Smooth muscle cell (in vitro differentiated cells): ENCODE measurements around the gene ZPR1. TPM values are rescaled to one million over a fixed set of nuclear protein-coding genes. Genes with fewer than 3 reads are reported as not detected.
"Not testable (repeated sequence)": the region's sequence is repeated elsewhere in the genome, so short reads cannot be mapped to it uniquely, and the experiment has no call there.

ENCODE experiments used
- DNase-seq: peaks from one replicate; lab custom pipeline; 2025; ENCODE audit not compliant: unreplicated experiment; lab: John Stamatoyannopoulos, UW
- H2AFZ ChIP-seq: fragments of 200-600 bp; sonication (generic); 2 replicates; pipeline ENCODE4 v1.6.0; 2016; ENCODE audit warnings: antibody characterized with exemption, low read depth, mild to moderate bottlenecking
- H3F3A ChIP-seq: fragments of 200-600 bp; sonication (generic); 2 replicates; pipeline ENCODE4 v1.6.0; 2017; ENCODE audit warnings: antibody characterized with exemption, low read depth
- H3K27ac ChIP-seq: fragments of 200-600 bp; sonication (generic); 2 replicates; pipeline ENCODE4 v1.5.1; 2016; ENCODE audit warnings: low read depth, mild to moderate bottlenecking
- H3K27me3 ChIP-seq: fragments of 200-600 bp; sonication (generic); 2 replicates; pipeline ENCODE4 v1.6.1; 2016; ENCODE audit warnings: low read depth, mild to moderate bottlenecking
- H3K36me3 ChIP-seq: fragments of 200-600 bp; sonication (generic); 2 replicates; pipeline ENCODE4 v1.5.1; 2016; ENCODE audit warnings: low read depth
- H3K4me1 ChIP-seq: fragments of 200-600 bp; sonication (generic); 2 replicates; pipeline ENCODE4 v1.5.1; 2016; ENCODE audit warnings: low read depth
- H3K4me2 ChIP-seq: fragments of 200-600 bp; sonication (generic); 2 replicates; pipeline ENCODE4 v1.6.0; 2016; ENCODE audit warnings: mild to moderate bottlenecking
- H3K4me3 ChIP-seq: fragments of 200-600 bp; sonication (generic); 2 replicates; pipeline ENCODE4 v1.5.1; 2016; ENCODE audit warnings: mild to moderate bottlenecking
- H3K79me2 ChIP-seq: fragments of 200-600 bp; sonication (generic); 2 replicates; pipeline ENCODE4 v1.6.0; 2016; ENCODE audit warnings: low read depth, mild to moderate bottlenecking
- H3K9ac ChIP-seq: fragments of 200-600 bp; sonication (generic); 2 replicates; pipeline ENCODE4 v1.6.0; 2016; ENCODE audit warnings: low read depth
- H3K9me3 ChIP-seq: fragments of 200-600 bp; sonication (generic); replicated peaks from 2 replicates; pipeline ENCODE4 v1.5.1; 2016; ENCODE audit warnings: low read depth
- H4K20me1 ChIP-seq: fragments of 200-600 bp; sonication (generic); 2 replicates; pipeline ENCODE4 v1.6.0; 2016; ENCODE audit warnings: low read depth
- WGBS: methylation state at CpG from one replicate; pipeline ENCODE4 v1.1.7; 2016; ENCODE audit warnings: low lambda C conversion rate; 5-methylcytosine and 5-hydroxymethylcytosine counted together
- polyA plus RNA-seq: library from polyadenylated mRNA; unstranded; fragments of >200 nt; fragmentation: Nextera tagmentation; extraction: Ambion mirVana; gene quantifications from 2 replicates; pipeline ENCODE4 v1.2.1, GENCODE V29; 2016
- total RNA-seq: library from RNA; depleted of rRNA; stranded (reverse); fragments of >200 nt; gene quantifications from 2 replicates; pipeline ENCODE4 v1.2.3, GENCODE V29; 2014
- TF ChIP-seq, protein P1 (sequence below): fragments of 200-600 bp; sonication (generic); IDR thresholded peaks from 2 replicates; pipeline ENCODE4 v1.5.1; 2017; ENCODE audit warnings: borderline replicate concordance, mild to moderate bottlenecking, antibody characterized with exemption; ENCODE audit not compliant: insufficient read depth, poor library complexity, severe bottlenecking

Gene ZPR1
- total and polyA plus RNA-seq, 2 experiments from 2014 or later, result 26.2 to 34.2 TPM

DNA sequence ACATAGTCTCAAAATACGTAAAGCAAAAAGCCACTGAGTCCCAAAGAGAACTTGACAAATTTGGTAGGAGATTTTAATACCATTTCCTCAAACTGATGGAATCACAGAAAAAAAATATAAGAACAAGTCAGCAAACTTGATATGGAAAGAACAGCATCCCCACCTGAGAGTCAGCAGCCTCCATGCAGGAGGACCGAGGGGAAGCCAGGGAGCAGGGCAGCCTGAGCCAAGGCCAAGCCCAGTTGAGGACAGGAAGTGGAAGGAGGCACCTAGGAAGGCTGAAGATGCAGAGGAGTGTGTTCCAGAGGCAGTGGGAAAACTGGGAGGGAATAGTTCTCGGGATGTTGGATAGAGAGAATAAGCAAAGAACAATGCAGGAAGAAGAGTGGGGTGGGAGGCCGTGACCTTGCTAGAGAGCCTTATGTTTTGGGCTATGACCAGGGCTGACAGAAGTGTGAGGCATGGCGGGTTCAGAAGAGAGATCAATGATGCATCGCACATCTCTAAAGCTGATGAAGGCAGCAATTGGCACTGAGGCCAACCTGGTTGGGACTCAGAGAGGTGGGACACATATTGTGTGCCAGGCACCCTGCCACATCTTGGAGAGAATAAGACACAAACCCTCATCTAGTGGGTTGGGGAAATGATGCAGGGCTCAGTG is 19.9 kb upstream of the ZPR1 start:
- TF ChIP-seq, protein P1, sequence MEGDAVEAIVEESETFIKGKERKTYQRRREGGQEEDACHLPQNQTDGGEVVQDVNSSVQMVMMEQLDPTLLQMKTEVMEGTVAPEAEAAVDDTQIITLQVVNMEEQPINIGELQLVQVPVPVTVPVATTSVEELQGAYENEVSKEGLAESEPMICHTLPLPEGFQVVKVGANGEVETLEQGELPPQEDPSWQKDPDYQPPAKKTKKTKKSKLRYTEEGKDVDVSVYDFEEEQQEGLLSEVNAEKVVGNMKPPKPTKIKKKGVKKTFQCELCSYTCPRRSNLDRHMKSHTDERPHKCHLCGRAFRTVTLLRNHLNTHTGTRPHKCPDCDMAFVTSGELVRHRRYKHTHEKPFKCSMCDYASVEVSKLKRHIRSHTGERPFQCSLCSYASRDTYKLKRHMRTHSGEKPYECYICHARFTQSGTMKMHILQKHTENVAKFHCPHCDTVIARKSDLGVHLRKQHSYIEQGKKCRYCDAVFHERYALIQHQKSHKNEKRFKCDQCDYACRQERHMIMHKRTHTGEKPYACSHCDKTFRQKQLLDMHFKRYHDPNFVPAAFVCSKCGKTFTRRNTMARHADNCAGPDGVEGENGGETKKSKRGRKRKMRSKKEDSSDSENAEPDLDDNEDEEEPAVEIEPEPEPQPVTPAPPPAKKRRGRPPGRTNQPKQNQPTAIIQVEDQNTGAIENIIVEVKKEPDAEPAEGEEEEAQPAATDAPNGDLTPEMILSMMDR, result no peak
- H3K27ac ChIP-seq, result no peak overlapping the region
- WGBS, result 92% methylated on average over 6 of the region's 6 CpGs

DNA sequence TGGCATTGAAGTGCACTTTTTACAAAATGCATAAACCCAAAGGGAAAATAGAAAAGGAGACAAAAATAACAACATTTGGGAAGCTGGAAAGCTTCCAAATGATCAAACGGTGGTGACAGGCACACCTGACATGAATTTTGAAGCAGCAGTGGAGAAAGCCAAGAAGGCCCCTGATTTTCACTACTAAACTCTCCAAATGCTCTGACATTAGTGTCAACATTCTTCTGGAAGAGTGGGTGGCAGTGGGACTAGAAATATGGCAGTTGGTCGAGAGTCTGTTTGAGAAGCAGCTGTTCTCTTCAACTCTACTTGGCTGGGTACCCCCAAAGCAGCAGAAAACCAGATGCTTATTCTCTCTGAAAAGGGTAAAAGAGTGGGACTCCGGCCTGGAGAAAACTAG is 16.2 kb upstream of the ZPR1 start:
- Histone ChIP-seq H3K36me3 (no peaks in the 10 kb centered on the region), H3K27me3 (no peaks in the 10 kb centered on the region), H3K9ac (no peak overlapping the region), H3F3A (no peaks in the 10 kb centered on the region), H3K4me2 (no peak overlapping the region), H4K20me1 (no peaks in the 10 kb centered on the region), H3K79me2 (no peaks in the 10 kb centered on the region), H3K4me3 (no peak overlapping the region), H3K27ac (no peak overlapping the region), H2AFZ (no peak overlapping the region), H3K4me1 (no peaks in the 10 kb centered on the region), H3K9me3 (no peaks in the 10 kb centered on the region)
- 79% methylated on average over 3 of the region's 3 CpGs for WGBS
- TF ChIP-seq, protein P1, result no peak
- no peak for DNase-seq

More for the DNA sequence above, 19.9 kb upstream of the ZPR1 start:
- no peaks in the 10 kb centered on the region for H3K4me1 ChIP-seq
- H2AFZ ChIP-seq, result no peak overlapping the region
- H3K9me3 ChIP-seq, result no peaks in the 10 kb centered on the region
- no peaks in the 10 kb centered on the region for H3K36me3 ChIP-seq
- no peaks in the 10 kb centered on the region for H3K79me2 ChIP-seq
- H3K4me3 ChIP-seq, result no peak overlapping the region
- H3K4me2 ChIP-seq, result no peak overlapping the region
- no peaks in the 10 kb centered on the region for H4K20me1 ChIP-seq
- DNase-seq, result no peak
- no peak overlapping the region for H3K9ac ChIP-seq
- no peaks in the 10 kb centered on the region for H3K27me3 ChIP-seq
- H3F3A ChIP-seq, result no peaks in the 10 kb centered on the region

DNA sequence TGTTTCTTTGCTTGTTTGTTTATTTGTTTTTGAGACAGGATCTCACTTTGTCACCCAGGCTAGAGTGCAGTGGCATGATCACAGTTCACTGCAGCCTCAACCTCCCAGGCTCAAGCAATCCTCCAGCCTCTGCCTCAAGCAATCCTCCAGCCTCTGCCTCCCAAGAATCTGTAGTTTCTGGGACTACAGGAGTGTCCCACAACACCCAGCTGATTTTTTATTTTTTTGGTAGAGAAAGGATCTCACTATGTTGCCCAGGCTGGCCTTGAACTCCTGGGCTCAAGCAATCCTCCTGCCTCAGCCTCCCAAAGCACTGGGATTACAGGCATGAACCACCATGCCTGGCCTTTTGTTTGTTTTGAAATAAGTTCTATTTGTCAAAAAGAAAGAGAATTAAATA is 13.8 kb upstream of the ZPR1 start:
- not testable (repeated sequence) for H3K79me2 ChIP-seq, H3K4me1 ChIP-seq, H3K9me3 ChIP-seq, H3K27me3 ChIP-seq, H3K36me3 ChIP-seq, H3K4me2 ChIP-seq, H3K4me3 ChIP-seq, H4K20me1 ChIP-seq, H3K9ac ChIP-seq, H3F3A ChIP-seq, H2AFZ ChIP-seq, H3K27ac ChIP-seq, DNase-seq

DNA sequence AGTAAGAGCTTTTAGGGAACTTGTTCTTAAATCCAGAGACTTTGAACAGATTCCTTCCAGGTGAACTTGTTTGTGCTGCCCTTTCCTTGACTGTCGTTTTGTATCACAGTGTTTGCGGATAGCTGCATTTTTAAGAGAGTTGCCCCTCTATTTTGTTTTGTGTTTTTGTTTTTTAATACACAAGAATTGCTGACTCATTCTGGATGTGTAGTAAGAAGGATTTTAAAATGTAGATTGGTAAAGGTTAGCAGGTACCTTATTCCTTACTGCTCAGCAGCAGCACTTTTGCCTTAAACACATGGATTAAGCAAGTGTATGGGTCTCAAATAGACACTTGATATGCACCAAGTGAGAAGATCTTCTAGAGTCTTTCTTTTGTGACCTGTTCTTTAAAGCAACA is 12.8 kb upstream of the ZPR1 start:
- TF ChIP-seq, protein P1, result no peak
- DNase-seq, result no peak
- H3K4me2 ChIP-seq, result no peak overlapping the region
- no peaks in the 10 kb centered on the region for H3K4me1 ChIP-seq
- no peak overlapping the region for H3K9ac ChIP-seq
- H3K27me3 ChIP-seq, result no peaks in the 10 kb centered on the region
- H3K9me3 ChIP-seq, result no peaks in the 10 kb centered on the region
- WGBS, result 95% methylated on average over 2 of the region's 2 CpGs
- no peaks in the 10 kb centered on the region for H3F3A ChIP-seq
- no peak overlapping the region for H2AFZ ChIP-seq
- no peak overlapping the region for H3K4me3 ChIP-seq
- no peak overlapping the region for H3K27ac ChIP-seq
- H4K20me1 ChIP-seq, result no peaks in the 10 kb centered on the region
- H3K36me3 ChIP-seq, result no peaks in the 10 kb centered on the region
- no peaks in the 10 kb centered on the region for H3K79me2 ChIP-seq
